Gastroesophageal sphincter (tissue), 3 donors: ENCODE measurements around the gene NTSR1.

ENCODE experiments used
- EP300 ChIP-seq: sonication (generic); formaldehyde crosslinking; IDR thresholded peaks from one replicate; pipeline ENCODE4 v1.6.1; 2017; ENCODE audit warnings: antibody characterized with exemption, mild to moderate bottlenecking
- POLR2A ChIP-seq, 2 donors: fragments of 450-650 bp; IDR thresholded peaks; one replicate each; pipeline ENCODE4 v1.6.1; 2017; ENCODE audit warnings: antibody characterized with exemption in 2 of 2, mild to moderate bottlenecking in 2 of 2, moderate library complexity in 1 of 2
- TF ChIP-seq, protein P1 (sequence below), 4 experiments: fragments of 200-600 bp in 2 of 4; fragments of 450-650 bp in 2 of 4; sonication (generic) in 1 of 4; IDR thresholded peaks; one replicate each; pipeline ENCODE4 v1.5.1; 2017 to 2019; ENCODE audit warnings: antibody characterized with exemption in 4 of 4, mild to moderate bottlenecking in 2 of 4, moderate library complexity in 2 of 4

DNA sequence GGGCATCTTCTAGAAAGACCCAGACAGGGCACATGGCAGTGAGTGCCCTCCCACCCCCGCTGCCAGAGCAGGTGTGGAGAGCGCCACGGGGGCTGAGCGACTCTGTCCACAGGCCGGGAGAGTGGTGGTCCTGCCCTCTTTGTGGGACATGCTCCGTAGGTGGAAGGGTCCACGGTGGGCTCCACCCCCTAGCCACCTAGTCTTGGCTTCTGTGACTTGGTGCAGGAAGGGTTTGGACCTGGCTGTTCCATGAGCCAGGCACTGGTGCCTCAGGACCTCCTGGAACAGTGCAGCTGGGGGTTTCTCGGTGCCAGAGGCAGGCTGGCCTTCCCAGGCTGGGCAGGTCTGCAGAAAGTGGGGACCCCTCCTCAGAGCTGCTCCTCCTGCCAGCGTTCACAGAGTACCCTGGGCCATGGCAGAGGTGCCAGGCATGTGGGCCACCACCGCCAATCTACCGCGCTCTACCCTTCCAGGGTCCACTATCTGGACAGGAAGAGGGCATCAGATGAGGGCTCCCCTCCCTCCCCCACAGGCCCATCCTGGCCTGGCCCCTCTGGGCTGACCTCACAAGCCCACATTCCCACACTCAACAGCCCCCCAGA, 43.4 kb upstream of the NTSR1 start:
- TF ChIP-seq, protein P1, sequence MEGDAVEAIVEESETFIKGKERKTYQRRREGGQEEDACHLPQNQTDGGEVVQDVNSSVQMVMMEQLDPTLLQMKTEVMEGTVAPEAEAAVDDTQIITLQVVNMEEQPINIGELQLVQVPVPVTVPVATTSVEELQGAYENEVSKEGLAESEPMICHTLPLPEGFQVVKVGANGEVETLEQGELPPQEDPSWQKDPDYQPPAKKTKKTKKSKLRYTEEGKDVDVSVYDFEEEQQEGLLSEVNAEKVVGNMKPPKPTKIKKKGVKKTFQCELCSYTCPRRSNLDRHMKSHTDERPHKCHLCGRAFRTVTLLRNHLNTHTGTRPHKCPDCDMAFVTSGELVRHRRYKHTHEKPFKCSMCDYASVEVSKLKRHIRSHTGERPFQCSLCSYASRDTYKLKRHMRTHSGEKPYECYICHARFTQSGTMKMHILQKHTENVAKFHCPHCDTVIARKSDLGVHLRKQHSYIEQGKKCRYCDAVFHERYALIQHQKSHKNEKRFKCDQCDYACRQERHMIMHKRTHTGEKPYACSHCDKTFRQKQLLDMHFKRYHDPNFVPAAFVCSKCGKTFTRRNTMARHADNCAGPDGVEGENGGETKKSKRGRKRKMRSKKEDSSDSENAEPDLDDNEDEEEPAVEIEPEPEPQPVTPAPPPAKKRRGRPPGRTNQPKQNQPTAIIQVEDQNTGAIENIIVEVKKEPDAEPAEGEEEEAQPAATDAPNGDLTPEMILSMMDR (IDR thresholded peaks at IDR 0.05) = no peak
- TF ChIP-seq POLR2A (IDR thresholded peaks at IDR 0.05) (no peak), EP300 (no peak)
